ENCODE measurements around the gene PJA2. TPM values are rescaled to one million over a fixed set of nuclear protein-coding genes. Genes with fewer than 3 reads are reported as not detected.

Gene PJA2
- total RNA-seq, 1 experiment from 2014 or later: 51.5 TPM

GRCh38 chr5:109313127-109313526 is 96.6 kb downstream of the PJA2 start (continued):
- TF ChIP-seq ZNF425 (CRISPR knock-in tag; conservative IDR thresholded peaks at IDR 0.05) (no peak), ZNF232 (CRISPR knock-in tag; IDR thresholded peaks at IDR 0.05) (no peak)

GRCh38 chr5:109312695-109313094 is 97.1 kb downstream of the PJA2 start:
- Mint-ChIP-seq H3K9me3 (no peaks in the 10 kb centered on the region), H3K4me1 (peaks cover 5% of the 10 kb centered on the region), H3K4me3 (no peak overlapping the region), H3K36me3 (no peaks in the 10 kb centered on the region), H3K27me3 (ENCODE audit: low read depth) (no peaks in the 10 kb centered on the region), H3K27ac (no peak overlapping the region)
- ATAC-seq (peak; percentile 53), DNase-seq (ENCODE audit: low spot score) (no peak)
- ChIA-PET CTCF (no interaction called here), POLR2A (no interaction called here)
- TF ChIP-seq ZNF512 (CRISPR knock-in tag; IDR thresholded peaks at IDR 0.05; ENCODE audit: borderline replicate concordance) (no peak), OVOL2 (CRISPR knock-in tag; IDR thresholded peaks at IDR 0.05; ENCODE audit: borderline replicate concordance) (no peak), STAT6 (CRISPR knock-in tag; conservative IDR thresholded peaks at IDR 0.05; ENCODE audit: low read depth) (no peak), USF2 (CRISPR knock-in tag; IDR thresholded peaks at IDR 0.05) (no peak), NFATC4 (CRISPR knock-in tag; IDR thresholded peaks at IDR 0.05) (no peak), CREM (CRISPR knock-in tag; IDR thresholded peaks at IDR 0.05) (no peak), ZNF532 (CRISPR knock-in tag; IDR thresholded peaks at IDR 0.05; ENCODE audit: borderline replicate concordance) (no peak), RORB (CRISPR knock-in tag; IDR thresholded peaks at IDR 0.05) (no peak), E2F1 (CRISPR knock-in tag; IDR thresholded peaks at IDR 0.05) (no peak), ZNF396 (CRISPR knock-in tag; IDR thresholded peaks at IDR 0.05; ENCODE audit: borderline replicate concordance) (no peak), FOXP1 (CRISPR knock-in tag; IDR thresholded peaks at IDR 0.05; ENCODE audit: borderline replicate concordance) (no peak), GABPB1 (CRISPR knock-in tag; IDR thresholded peaks at IDR 0.05) (no peak), ZNF416 (CRISPR knock-in tag; IDR thresholded peaks at IDR 0.05) (no peak), ZNF121 (CRISPR knock-in tag; IDR thresholded peaks at IDR 0.05) (no peak), E2F4 (CRISPR knock-in tag; IDR thresholded peaks at IDR 0.05; ENCODE audit: borderline replicate concordance, low read depth) (no peak), MXD4 (CRISPR knock-in tag; IDR thresholded peaks at IDR 0.05; ENCODE audit: borderline replicate concordance) (no peak)
